D341Med (cell line): ENCODE results near the gene CASZ1.
A peak's percentile ranks its signal among the peaks of the same experiment; 100 is the strongest.

Experiments used
- DNase-seq: peaks from one replicate; pipeline ENCODE4 v3.0.0; 2012; ENCODE audit warnings: low spot score

The CASZ1 gene

DNA sequence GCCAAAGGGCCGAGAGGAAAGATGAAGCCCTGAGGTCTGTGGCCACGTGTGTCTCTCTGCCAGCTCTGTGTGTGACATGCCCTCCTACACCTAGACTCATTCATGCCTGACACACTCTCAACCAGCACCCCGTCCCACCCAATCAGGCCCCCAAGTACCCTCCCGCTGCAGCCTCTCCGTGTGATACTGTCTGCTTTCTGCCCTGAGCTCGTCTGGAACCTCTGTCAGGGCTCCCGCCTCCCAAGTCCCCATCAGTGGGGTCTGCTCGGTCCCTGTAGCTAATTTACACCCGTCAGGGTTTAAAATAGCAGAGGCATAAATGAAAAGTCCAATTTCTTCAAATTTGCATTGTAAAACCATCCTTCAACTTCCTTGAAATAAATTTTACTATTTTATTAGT is 20.7 kb downstream of the CASZ1 start:
- DNase-seq = no peak

- DNase-seq = no peak
Observed at GRCh38 chr1:10774615-10775310, 21.7 kb downstream of the CASZ1 start.

GRCh38 chr1:10773851-10774614 is 22.4 kb downstream of the CASZ1 start:
- DNase-seq = no peak

GRCh38 chr1:10773376-10773775 is 23.1 kb downstream of the CASZ1 start:
- no peak for DNase-seq

DNA sequence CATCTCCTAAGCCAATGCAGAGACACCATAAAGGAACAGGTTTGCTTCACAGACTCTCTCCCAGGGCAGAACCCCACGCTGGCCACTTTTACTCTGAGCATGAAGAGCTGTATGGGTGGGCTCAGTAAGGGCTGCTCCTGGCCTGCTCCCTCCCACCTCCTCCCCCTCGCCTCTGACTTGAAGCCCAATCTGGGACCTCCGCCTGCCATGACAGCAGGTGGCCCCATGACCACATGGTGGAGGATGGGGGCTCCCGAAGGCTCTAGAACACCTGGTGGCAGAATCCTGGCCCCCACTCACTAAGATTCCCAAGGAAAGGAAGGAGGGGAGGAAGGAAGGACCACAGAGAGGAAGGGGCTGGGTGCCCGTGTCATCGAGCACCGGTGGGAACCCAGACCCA is 23.7 kb downstream of the CASZ1 start:
- DNase-seq = no peak

DNA sequence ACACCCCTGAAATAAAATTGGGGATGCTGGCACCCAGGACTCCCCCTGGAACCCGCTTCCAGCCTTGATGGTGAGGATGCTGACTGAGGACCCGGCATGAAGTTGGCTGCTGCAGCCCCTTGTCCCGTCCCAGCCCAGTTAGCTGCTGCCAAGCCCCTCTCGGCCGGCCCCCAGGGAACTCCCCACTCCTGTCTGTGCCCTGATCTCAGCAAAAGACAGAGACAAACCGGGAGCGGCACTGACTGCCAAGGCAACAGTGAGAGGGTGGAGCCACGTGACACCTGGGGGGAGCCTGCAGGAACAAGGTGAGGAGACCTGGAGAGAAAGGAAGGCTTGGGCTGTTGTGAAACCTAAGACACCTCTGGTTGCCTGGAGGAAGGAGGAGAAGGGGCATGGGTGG is 24.7 kb downstream of the CASZ1 start:
- no peak for DNase-seq

GRCh38 chr1:10768552-10768951 is 27.9 kb downstream of the CASZ1 start:
- DNase-seq = no peak

- DNase-seq = no peak
Observed at GRCh38 chr1:10767282-10767681, 29.2 kb downstream of the CASZ1 start.

DNA sequence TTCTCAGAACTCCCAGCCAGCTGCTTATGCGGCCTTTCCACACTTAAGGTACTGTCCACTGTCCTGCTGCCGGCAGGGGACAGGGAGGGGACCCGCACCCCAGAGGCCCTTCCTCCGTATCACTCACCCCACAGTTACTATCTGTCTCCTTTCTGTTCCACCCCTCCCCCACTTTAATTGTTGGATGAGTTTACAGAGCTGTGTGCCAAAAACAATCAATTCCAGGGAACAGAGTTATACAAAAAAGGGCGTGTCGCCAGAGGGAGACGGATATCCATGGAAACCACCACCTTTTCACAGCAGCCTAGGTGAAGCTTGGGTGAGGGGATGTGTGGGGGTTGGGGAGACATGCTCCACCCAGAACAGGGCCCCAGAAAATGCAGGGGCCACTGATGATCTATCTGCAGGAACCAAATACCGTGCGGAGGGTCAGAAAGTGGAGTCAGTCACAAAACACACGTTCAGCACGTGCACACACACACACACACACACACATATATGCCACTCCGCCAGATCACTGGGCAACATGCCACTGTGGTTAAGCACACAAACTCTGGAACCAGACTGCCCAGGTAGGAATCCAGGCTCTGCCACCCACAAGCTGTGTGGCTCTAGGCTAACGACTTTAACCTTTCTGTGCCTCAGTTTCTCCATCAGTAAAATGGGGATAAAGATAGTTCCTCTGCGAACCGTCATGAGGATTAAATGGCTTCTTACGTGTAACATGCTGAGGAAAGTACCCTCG is 30.5 kb downstream of the CASZ1 start:
- no peak for DNase-seq

DNA sequence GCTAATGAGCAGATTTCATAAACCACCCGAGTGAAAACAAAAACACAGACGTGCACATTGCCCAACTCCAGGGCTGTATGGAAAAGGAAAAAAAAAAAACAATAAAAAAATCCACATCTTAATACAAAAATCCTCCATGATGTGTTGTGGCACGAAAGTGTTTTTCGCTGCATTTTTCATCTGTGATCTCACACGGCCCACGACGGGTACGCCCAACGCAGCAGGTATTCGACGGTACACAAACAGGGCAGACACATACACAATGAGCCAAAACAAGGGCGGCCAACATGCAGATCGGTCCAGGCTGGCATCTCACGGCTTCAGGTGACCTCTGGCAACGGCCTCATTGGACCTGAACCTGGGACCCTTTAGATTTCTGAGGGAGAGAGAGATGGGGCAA is 31.1 kb downstream of the CASZ1 start:
- no peak for DNase-seq

DNA sequence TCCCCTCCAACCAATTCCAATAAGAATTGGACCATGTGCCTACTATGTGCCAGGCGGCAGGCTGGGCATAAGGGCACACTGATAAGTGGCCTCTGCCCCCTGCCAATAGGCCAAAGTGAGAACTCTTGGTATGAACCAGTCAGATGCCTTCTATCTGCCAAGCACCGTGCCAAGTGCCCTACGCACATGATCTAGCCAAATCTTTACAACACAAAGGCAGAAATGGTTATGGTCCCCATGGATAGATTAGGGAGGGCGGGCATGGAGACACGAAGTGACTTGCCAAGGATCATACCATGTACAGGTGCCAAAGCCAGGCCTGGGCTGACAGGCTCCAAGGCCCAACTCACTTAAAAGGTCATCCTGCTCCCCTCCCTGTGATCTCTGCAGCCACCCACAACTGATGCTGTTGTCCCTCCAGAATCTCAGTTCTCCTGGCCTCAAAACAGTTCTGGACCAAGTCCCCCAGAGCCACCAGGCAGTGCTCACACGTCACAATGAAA is 32.1 kb downstream of the CASZ1 start:
- no peak for DNase-seq

GRCh38 chr1:10762875-10763274 is 33.6 kb downstream of the CASZ1 start:
- no peak for DNase-seq

DNA sequence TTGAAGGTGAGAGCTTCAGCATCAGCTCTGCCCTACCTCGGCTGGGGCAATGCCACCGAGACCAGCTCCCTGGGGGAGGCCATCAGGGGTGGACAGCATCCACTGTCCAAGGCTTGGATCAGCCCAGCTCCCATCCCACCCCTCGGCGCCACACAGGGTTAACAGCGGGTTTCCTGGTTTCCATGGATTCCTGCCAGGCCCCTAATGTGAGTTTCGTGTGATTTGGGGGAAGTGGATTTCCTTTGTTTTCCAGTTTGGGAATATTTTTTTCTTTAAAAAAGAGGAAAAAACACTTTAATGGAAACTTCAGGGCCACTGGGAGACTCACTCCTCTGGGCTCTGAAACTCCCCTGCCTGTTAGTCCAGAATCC is 34.3 kb downstream of the CASZ1 start:
- no peak for DNase-seq

- no peak for DNase-seq
Observed at GRCh38 chr1:10761503-10762152, 34.8 kb downstream of the CASZ1 start.

DNA sequence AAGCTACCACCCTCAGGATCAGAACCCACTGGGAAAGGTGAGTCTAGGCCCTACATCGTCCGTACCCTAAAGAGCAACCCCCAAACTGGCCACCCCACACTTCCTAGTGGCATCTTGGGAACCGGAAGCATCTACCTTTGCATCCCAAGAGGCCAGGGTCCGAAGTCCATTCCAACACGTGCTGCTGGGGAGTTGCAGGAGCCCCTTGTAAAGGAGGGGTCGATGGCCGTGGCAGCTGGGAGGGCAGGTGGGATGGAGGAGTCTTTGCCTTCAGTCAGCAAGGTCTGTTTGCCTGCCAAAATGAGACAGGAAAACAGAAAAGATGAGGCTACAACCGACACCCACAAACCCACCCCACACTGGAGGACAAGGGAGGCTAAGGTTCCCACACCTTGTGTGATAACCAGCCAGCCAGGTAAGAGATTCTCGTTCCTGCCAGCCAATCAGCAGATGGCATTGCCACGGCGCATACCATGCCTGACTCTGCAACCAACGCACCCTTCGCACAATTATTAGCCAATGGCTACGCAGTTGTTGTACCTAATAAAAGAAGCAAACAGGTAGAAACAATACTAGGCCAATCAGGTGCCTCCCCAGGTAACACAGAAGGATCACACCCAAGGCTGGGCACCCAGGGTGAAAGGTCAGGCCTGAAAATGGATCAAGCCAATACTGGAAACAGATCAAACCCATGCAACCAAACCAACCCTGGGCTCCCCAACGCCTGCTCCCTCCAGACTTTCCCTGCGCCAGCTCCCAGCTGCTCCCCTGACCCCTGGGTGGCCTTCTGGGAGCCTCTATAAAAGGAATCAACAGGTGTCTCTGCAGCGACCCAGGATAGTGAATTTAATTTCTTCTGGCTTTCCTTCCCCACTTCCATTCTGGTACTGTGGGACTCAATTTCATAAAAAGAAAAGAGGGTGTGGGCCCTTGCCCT is 35.6 kb downstream of the CASZ1 start:
- DNase-seq = no peak

GRCh38 chr1:10759413-10760200 is 36.8 kb downstream of the CASZ1 start:
- no peak for DNase-seq

- DNase-seq = no peak
Observed at GRCh38 chr1:10756842-10757241, 39.6 kb downstream of the CASZ1 start.

- DNase-seq = peak; percentile 85
Observed at GRCh38 chr1:10755970-10756521, 40.4 kb downstream of the CASZ1 start.

DNA sequence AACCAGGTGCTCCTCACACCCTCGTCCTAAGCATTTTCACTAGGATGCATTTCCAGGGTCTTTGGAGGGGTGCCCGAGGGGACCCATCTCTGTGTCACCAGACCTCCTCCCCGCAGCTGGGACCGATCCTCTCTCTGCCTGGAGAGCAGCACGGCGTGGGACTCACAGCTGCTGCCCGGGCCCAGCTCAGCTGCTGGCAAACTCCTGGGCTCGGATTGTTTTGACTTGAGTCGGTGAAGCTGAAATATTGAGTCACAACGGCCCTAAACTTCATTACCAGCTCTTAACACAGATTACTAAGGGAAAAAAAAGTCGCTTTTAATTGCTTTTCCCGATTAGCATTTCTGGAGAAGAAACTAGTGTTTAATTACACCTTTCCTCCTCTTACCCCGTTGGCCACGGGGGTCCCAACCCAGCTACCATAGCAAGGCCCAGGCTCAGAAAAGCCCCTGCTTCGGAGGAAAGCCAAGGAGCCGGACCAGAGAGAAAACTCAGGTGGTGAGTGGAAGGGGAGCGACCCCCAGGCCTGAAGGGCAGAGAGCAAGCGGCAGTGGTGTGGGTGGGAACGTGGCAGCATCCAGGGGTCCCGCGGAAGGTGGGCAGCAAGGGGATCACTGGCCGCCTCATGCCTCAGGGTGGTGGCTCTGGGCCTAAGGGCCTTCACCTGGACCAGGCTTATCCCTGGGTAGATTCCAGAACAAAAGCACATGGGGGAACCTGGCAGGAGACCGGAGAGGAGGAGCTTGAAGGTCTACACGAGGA is 41.7 kb downstream of the CASZ1 start:
- DNase-seq = no peak
